ENCODE results near the gene NIPAL3.

NIPAL3 gene

GRCh38 chr1:24463776-24464735, 48.5 kb downstream of the NIPAL3 start:
- Histone ChIP-seq H3K4me2 (ENCODE audit: low read length) (no peak overlapping the region), H2AFZ (no peak overlapping the region), H3K9ac (no peak overlapping the region), H3K4me1 (peaks cover under 1% of the 10 kb centered on the region), H3K27me3 (ENCODE audit: control insufficient read depth, insufficient read depth, low read length) (no peaks in the 10 kb centered on the region), H3K27ac (no peak overlapping the region), H3K9me3 (ENCODE audit: control insufficient read depth, low read length) (no peaks in the 10 kb centered on the region), H3K36me3 (ENCODE audit: control insufficient read depth, insufficient read depth, low read length) (no peaks in the 10 kb centered on the region), H3K79me2 (no peaks in the 10 kb centered on the region), H3K4me3 (ENCODE audit: low read depth, low read length) (no peak overlapping the region)
- TF ChIP-seq CTCF (IDR thresholded peaks at IDR 0.05): no peak

- H3K36me3 ChIP-seq (ENCODE audit: control insufficient read depth, insufficient read depth, low read length): no peaks in the 10 kb centered on the region
- H3K9ac ChIP-seq: no peak overlapping the region
- no peaks in the 10 kb centered on the region for H3K79me2 ChIP-seq
- TF ChIP-seq CTCF (IDR thresholded peaks at IDR 0.05): no peak
- no peak overlapping the region for H2AFZ ChIP-seq
- H3K9me3 ChIP-seq (ENCODE audit: control insufficient read depth, low read length): no peaks in the 10 kb centered on the region
- H3K4me2 ChIP-seq (ENCODE audit: low read length): no peak overlapping the region
- no peak overlapping the region for H3K27ac ChIP-seq
- no peaks in the 10 kb centered on the region for H3K4me1 ChIP-seq
- H3K27me3 ChIP-seq (ENCODE audit: control insufficient read depth, insufficient read depth, low read length): no peaks in the 10 kb centered on the region
- H3K4me3 ChIP-seq (ENCODE audit: low read depth, low read length): no peak overlapping the region
Measured at GRCh38 chr1:24465099-24465498, 49.5 kb downstream of the NIPAL3 start.

GRCh38 chr1:24465638-24466037, 50.0 kb downstream of the NIPAL3 start:
- H3K79me2 ChIP-seq: no peaks in the 10 kb centered on the region
- no peaks in the 10 kb centered on the region for H3K36me3 ChIP-seq (ENCODE audit: control insufficient read depth, insufficient read depth, low read length)
- no peak overlapping the region for H3K27ac ChIP-seq
- H3K4me3 ChIP-seq (ENCODE audit: low read depth, low read length): no peak overlapping the region
- H3K4me1 ChIP-seq: no peaks in the 10 kb centered on the region
- no peaks in the 10 kb centered on the region for H3K9me3 ChIP-seq (ENCODE audit: control insufficient read depth, low read length)
- H3K4me2 ChIP-seq (ENCODE audit: low read length): no peak overlapping the region
- H2AFZ ChIP-seq: no peak overlapping the region
- no peak overlapping the region for H3K9ac ChIP-seq
- TF ChIP-seq CTCF (IDR thresholded peaks at IDR 0.05): no peak
- no peaks in the 10 kb centered on the region for H3K27me3 ChIP-seq (ENCODE audit: control insufficient read depth, insufficient read depth, low read length)

GRCh38 chr1:24468685-24469316, 53.2 kb downstream of the NIPAL3 start:
- H3K4me2 ChIP-seq (ENCODE audit: low read length): no peak overlapping the region
- no peak overlapping the region for H2AFZ ChIP-seq
- no peaks in the 10 kb centered on the region for H3K4me1 ChIP-seq
- no peak for TF ChIP-seq CTCF (IDR thresholded peaks at IDR 0.05)
- H3K36me3 ChIP-seq (ENCODE audit: control insufficient read depth, insufficient read depth, low read length): no peaks in the 10 kb centered on the region
- H3K27me3 ChIP-seq (ENCODE audit: control insufficient read depth, insufficient read depth, low read length): no peaks in the 10 kb centered on the region
- no peak overlapping the region for H3K9ac ChIP-seq
- H3K4me3 ChIP-seq (ENCODE audit: low read depth, low read length): no peak overlapping the region
- H3K27ac ChIP-seq: no peak overlapping the region
- no peaks in the 10 kb centered on the region for H3K79me2 ChIP-seq
- H3K9me3 ChIP-seq (ENCODE audit: control insufficient read depth, low read length): no peaks in the 10 kb centered on the region

Data from parathyroid adenoma (tissue), 2 donors.